Measurements from ENCODE around the gene ZC3H10. TPM values are rescaled to one million over a fixed set of nuclear protein-coding genes. Genes with fewer than 3 reads are reported as not detected.

Gene ZC3H10
- total RNA-seq, 1 experiment from 2014 or later: 4.4 TPM

- POLR2A ChIA-PET (ENCODE audit: unreplicated experiment): interaction anchor here (0.6 to 1.6 kb wide), 5 partner anchors 23 to 588 kb away, joined by 3 to 13 read pairs (median 5); partner anchors contain the start of gene ESYT1
- peak within 1 kb of the TSS; percentile 95 for H3K4me3 ChIP-seq
Observed at GRCh38 chr12:56158029-56158925, 40.2 kb downstream of the ZC3H10 start, which contains the start of gene MYL6. Gene MYL6 (plus strand): TSS chr12:56158359. CDS start chr12:56158402, 43 bp downstream.

GRCh38 chr12:56158926-56159461 is 40.9 kb downstream of the ZC3H10 start:
- CTCF ChIA-PET: interaction anchor here (0.5 kb wide), 1 partner anchor 61 kb away, joined by 3 read pairs; no protein-coding TSS in a partner anchor

More at GRCh38 chr12:56158029-56158925, 40.2 kb downstream of the ZC3H10 start, which contains the start of gene MYL6:
- BruUV-seq (replicated peaks): no TSS peak
- peak within 1 kb of the TSS; percentile 89 for H3K4me2 ChIP-seq
- H3F3A ChIP-seq (ENCODE audit: insufficient read depth, low read depth): peaks cover 53% of the 10 kb centered on the region
- peak within 1 kb of the TSS; percentile 82 for H3K27ac ChIP-seq
- no peaks in the 10 kb centered on the region for H3K9me2 ChIP-seq (ENCODE audit: insufficient read depth)
- H2AFZ ChIP-seq: 0 out of 2 replicates have a peak within 1 kb of the TSS, but pooled peaks have one; percentile 67
- peak; percentile 89 to 93 for DNase-seq
- CTCF ChIA-PET: no interaction called here
- H3K79me2 ChIP-seq (ENCODE audit: low read depth): peaks cover 38% of the 10 kb centered on the region
- peaks cover 22% of the 10 kb centered on the region for H4K20me1 ChIP-seq (ENCODE audit: insufficient read depth)
- peaks cover 26% of the 10 kb centered on the region for H3K4me1 ChIP-seq (replicated peaks; ENCODE audit: insufficient read depth)
- no peaks in the 10 kb centered on the region for H3K9me3 ChIP-seq (ENCODE audit: insufficient read depth, low read depth)
- H3K27me3 ChIP-seq (ENCODE audit: insufficient read depth, low read depth): no peaks in the 10 kb centered on the region
- TF ChIP-seq, protein P1, sequence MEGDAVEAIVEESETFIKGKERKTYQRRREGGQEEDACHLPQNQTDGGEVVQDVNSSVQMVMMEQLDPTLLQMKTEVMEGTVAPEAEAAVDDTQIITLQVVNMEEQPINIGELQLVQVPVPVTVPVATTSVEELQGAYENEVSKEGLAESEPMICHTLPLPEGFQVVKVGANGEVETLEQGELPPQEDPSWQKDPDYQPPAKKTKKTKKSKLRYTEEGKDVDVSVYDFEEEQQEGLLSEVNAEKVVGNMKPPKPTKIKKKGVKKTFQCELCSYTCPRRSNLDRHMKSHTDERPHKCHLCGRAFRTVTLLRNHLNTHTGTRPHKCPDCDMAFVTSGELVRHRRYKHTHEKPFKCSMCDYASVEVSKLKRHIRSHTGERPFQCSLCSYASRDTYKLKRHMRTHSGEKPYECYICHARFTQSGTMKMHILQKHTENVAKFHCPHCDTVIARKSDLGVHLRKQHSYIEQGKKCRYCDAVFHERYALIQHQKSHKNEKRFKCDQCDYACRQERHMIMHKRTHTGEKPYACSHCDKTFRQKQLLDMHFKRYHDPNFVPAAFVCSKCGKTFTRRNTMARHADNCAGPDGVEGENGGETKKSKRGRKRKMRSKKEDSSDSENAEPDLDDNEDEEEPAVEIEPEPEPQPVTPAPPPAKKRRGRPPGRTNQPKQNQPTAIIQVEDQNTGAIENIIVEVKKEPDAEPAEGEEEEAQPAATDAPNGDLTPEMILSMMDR (conservative IDR thresholded peaks at IDR 0.05): no peak
- TF ChIP-seq EZH2 (IDR thresholded peaks at IDR 0.05; ENCODE audit: low read depth): no peak
- peaks cover 36% of the 10 kb centered on the region for H3K36me3 ChIP-seq (ENCODE audit: low read depth)
- intact Hi-C loops (cut with micrococcal nuclease; ENCODE audit: unreplicated experiment): loop anchor here (5.0 kb wide), 1 partner anchor 41 kb away; the partner anchor contains the start of genes RPL41 and ZC3H10

More at GRCh38 chr12:56158926-56159461, 40.9 kb downstream of the ZC3H10 start:
- TF ChIP-seq EZH2 (IDR thresholded peaks at IDR 0.05; ENCODE audit: low read depth): no peak
- TF ChIP-seq, protein P1 (conservative IDR thresholded peaks at IDR 0.05): no peak
- H3K4me3 ChIP-seq: peak overlapping the region; percentile 95
- no peaks in the 10 kb centered on the region for H3K27me3 ChIP-seq (ENCODE audit: insufficient read depth, low read depth)
- peak; percentile 70 to 75 for DNase-seq
- H3K4me2 ChIP-seq: peak overlapping the region; percentile 89
- peaks cover 23% of the 10 kb centered on the region for H3K4me1 ChIP-seq (replicated peaks; ENCODE audit: insufficient read depth)
- no peaks in the 10 kb centered on the region for H3K9me2 ChIP-seq (ENCODE audit: insufficient read depth)
- TSS peak; percentile 87 for BruUV-seq (replicated peaks)
- peak overlapping the region; percentile 82 for H3K27ac ChIP-seq
- peaks cover 56% of the 10 kb centered on the region for H3F3A ChIP-seq (ENCODE audit: insufficient read depth, low read depth)
- no peak overlapping the region for H2AFZ ChIP-seq
- intact Hi-C loops (cut with micrococcal nuclease; ENCODE audit: unreplicated experiment): loop anchor here (5.0 kb wide), 1 partner anchor 42 kb away; the partner anchor contains the start of genes RPL41 and ZC3H10
- H3K9me3 ChIP-seq (ENCODE audit: insufficient read depth, low read depth): no peaks in the 10 kb centered on the region
- peaks cover 26% of the 10 kb centered on the region for H4K20me1 ChIP-seq (ENCODE audit: insufficient read depth)
- peaks cover 35% of the 10 kb centered on the region for H3K79me2 ChIP-seq (ENCODE audit: low read depth)
- POLR2A ChIA-PET (ENCODE audit: unreplicated experiment): interaction anchor here (0.6 to 1.6 kb wide), 4 partner anchors 23 to 145 kb away, joined by 4 to 13 read pairs (median 5); partner anchors contain the start of gene ESYT1
- H3K36me3 ChIP-seq (ENCODE audit: low read depth): peaks cover 38% of the 10 kb centered on the region
